ENCODE measurements around the gene DIO3.
"Not testable (repeated sequence)": the region's sequence is repeated elsewhere in the genome, so short reads cannot be mapped to it uniquely, and the experiment has no call there.

The DIO3 gene

DNA sequence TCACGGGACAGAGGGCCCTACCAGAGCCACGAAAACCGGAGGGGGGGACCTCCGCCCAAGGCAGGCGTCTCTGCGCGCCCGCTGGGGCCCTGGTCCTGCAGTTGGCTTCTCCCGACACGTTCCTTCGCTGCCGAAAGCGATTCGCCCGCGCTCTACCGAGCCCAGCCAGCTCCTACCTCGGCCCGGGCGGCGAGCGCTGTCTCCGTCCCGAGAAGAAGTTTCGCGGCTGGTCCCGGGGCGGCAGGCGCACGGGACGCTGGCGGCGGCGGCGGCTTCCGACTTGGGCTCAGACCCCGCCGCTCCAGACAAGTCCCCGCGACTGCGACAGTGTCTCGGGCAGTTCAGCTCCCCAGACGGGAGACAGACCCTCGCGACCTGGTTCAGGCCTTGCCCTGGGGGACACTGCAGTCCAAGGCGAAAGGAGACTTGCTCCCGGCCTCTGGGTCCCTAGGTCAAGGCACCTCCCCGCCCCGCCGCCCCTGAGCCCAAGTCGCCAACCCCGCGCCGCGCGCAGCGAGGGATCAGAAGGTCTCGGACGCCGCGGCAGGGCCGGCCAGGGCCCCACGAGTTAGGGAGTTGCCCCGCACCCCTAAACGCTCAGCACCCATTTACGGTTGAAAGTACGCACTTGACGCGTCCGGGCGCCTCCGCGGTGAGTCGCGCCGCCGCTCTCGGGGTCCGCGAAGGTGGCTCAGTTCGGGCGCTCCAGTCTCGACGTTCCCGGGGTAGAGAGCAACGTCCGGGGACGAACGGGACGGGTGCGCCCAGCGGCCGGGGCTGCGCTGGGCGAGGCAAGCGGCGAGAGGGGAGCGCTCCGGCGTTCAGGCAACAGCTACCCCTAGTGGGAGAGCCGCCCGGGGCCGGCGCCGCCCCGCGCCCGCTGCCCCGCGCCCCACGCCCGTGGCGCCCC, 1.4 kb upstream of the DIO3 start:
- DNase-seq, result no peak

DNA sequence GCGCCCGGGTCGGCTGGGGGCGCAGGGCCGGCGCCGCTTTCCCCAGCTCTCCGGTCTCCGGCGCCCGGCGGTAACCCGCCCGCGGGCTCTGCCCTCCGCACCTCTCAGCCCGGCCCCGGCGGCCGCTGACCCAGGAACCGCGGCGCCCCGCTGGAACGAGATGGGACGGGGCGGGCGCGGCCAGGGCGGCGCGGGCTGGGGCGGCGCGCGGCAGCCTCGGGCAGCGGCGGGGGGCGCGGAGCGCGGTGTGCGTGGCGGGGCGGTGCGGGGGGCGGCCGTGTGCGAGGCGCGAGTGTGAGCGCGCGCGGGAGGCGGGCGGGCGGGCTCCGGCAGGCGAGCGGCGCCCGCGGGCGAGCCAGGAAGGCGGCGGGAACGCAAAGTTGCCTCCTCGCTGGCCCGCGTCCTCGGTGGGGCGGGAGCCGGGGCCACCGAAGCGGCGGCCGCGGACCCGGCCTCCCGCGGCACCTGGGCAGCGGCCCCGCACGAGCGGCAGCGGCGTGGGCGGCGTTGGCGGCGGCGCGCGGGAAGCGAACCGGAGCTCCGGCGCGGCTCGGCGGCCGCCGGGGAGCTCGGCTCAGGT, 671 bp upstream of the DIO3 start:
- DNase-seq, result no peak

DNA sequence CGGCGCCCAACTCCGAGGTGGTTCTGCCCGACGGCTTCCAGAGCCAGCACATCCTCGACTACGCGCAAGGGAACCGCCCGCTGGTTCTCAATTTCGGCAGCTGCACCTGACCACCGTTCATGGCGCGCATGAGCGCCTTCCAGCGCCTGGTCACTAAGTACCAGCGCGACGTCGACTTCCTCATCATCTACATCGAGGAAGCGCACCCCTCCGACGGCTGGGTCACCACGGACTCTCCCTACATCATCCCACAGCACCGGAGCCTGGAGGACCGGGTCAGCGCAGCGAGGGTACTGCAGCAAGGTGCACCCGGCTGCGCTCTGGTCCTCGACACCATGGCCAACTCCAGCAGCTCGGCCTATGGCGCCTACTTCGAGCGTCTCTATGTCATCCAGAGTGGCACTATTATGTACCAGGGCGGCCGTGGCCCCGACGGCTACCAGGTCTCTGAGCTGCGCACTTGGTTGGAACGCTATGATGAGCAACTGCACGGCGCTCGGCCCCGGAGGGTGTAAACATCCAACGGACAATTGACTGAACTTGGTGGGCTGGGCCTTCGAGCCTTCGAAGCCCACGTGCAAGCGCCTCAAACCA, 699 bp downstream of the DIO3 start:
- no peak for DNase-seq

GRCh38 chr14:101562659-101563351, 1.5 kb downstream of the DIO3 start:
- DNase-seq, result no peak

DNA sequence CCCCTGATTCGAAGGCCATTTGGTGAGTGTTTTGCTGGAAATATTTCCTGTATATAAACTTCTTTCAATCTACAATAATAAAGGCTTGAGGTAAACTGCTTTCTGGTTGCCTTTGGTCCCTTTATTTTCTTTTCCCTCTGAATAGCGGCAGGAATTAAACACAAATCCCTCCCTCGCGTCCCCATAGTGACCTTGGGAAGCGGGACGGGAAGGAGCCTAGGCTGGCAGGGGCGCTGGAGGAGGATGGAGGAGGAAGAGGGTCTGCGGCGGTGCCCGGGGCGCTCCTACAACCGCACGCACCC, 2.0 kb downstream of the DIO3 start:
- no peak for DNase-seq

GRCh38 chr14:101563654-101564443, 2.6 kb downstream of the DIO3 start:
- no peak for DNase-seq

- no peak for DNase-seq
Observed at GRCh38 chr14:101564444-101564776, 3.1 kb downstream of the DIO3 start.

DNA sequence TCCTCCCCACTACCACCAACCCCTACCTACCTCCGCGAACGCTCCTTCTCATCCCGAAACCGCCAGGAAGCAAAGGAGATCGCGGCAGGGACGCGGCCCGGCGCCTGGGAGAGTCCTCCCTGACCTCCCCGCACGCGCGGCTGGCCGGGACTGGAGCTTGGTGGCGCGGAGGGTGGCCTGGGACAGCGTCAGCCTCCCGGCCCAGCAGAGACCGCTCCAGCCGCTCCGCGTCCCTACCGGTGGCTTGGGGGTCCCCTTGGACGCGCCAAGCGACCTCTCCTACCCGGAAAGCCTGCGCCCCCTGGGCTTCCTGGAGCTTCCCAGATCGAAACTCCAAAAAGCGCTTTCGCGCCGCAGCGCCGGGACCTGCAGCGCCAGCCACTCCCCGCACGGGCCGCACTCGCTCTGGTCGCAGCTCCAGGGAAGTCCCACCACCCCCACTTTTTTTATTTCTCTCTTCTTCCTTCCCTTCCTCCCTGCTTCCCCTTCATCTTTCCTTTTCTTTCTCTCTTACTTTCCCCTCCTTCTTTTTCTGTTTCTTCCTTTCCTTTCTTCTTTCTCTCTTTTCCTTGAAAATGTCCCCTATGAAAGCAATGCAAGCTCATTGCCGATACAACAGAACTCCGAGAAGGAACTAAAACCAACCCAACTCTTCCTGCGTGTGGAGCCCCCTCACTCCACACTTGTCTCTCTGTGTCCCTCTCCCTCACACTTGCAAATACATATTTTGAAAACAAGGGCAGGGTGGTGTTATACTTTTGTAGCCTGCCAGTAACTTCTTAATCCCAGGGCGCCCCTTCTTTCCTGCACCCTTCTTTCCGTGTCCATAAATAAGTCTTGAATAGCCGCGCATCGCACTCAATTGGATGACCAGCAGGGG, 3.8 kb downstream of the DIO3 start:
- no peak for DNase-seq

DNA sequence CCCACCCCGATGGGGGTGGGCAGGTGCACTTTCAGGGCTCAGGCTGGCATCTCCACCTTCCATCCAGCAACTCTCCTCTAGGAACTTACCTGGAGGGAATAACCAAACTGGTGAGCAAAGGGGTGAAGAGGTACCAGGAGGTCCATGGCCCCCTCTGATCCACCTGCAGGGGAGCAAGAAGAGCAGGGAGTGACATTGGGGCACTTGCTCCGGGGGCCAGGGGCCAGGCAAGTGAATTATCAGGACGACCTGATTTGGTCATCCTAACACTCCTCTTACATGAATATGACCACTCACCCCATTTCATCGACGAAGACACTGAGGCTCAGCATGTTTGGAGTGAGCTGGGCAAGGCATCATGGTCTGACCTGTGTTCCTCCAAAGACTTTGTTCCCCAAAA, 6.0 kb downstream of the DIO3 start:
- DNase-seq, result no peak

GRCh38 chr14:101571004-101571403, 9.7 kb downstream of the DIO3 start:
- DNase-seq, result no peak

DNA sequence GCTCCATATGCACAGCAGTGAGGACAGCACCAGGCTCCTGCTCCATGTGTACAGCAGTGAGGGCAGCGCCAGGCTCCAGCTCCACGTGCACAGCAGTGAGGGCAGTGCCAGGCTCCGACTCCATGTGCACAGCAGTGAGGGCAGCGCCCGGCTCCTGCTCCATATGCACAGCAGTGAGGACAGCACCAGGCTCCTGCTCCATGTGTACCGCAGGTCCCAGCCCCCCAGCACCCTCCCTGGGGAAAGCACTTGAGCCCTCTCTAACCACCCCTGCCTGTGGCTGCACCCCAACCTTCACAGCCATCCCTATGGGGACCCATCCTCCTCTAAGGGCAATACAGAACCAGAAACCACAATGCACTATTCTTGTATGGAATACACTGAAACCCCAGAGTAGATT, 11.2 kb downstream of the DIO3 start:
- not testable (repeated sequence) for DNase-seq

GRCh38 chr14:101573289-101573688, 12.0 kb downstream of the DIO3 start:
- DNase-seq, result no peak

DNA sequence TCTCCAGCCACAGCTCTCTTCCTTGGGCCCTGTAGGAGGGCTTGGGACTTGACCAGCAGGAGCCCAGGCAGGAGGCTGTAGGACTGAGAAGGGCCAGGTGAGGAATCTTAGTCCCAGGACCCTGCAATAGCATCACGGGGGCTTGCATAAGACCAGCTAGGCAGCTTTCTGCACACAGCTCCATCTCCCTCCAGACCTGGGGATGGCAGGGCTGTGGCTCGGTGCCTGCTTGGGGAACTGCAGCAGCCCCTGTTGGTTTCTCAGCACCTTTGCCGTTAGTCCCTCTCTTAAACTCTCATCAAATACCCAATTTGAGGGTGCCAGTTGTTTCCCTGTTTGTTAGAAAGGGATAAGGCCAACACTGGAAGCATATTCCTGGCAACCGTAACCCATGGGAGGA, 14.3 kb downstream of the DIO3 start:
- DNase-seq, result no peak

- DNase-seq, result no peak
Observed at GRCh38 chr14:101577221-101577909, 16.1 kb downstream of the DIO3 start.

DNA sequence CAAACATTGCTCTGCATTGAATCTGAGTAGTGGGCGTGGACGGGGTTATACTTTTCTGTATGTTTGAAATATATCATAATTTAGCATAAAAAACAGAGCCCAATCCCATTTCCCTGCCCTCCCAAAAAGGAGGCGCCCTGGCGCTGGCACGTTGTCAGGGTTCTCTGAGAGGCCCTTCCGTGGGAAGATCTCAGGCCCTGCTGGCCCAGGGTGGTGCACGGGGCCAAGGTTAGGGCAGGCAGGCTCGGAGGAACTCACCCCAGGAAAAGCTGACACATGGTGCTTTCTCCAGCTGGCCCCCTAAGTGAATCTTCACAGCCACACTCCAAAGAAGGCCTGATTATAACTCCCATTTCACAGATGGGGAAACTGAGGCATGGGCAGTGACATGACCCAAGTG, 17.2 kb downstream of the DIO3 start:
- DNase-seq, result no peak

DNA sequence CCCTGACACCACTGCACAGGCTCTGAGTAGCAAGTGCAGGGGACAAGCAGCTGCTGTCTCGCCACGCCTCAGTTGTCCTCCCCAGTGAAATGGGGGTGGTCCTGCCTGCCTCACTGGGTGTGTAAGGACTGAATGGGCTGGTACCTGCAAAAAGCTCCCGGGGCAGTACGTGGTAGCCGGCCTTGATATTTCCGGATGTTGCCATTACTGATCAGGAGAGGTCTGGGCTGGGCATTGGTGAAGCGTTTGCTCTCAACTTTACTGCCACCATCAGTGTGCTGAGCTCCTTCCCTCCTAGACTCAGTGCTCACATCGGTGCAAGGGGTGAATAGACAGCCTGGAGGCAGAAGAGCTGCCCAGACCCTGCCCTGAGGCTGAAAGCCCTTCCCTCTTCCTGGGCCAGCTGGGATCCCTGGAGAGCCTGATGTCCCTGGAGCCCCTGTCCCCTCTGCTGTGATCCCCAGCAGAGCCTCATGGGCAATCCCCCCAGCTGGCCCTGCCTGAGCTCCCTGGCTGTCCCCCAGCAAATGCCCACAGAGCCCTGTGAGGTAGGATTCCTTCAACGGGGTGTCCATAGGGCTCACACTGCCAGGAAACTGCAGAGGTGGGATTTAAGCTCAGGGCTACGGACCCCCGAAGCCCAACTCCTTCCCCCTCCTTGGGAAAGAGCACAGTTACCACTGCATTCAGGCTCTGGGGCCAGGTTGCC, 18.2 kb downstream of the DIO3 start:
- DNase-seq, result no peak

GRCh38 chr14:101581806-101582205, 20.5 kb downstream of the DIO3 start:
- DNase-seq, result no peak

GRCh38 chr14:101582294-101582693, 21.0 kb downstream of the DIO3 start:
- no peak for DNase-seq

DNA sequence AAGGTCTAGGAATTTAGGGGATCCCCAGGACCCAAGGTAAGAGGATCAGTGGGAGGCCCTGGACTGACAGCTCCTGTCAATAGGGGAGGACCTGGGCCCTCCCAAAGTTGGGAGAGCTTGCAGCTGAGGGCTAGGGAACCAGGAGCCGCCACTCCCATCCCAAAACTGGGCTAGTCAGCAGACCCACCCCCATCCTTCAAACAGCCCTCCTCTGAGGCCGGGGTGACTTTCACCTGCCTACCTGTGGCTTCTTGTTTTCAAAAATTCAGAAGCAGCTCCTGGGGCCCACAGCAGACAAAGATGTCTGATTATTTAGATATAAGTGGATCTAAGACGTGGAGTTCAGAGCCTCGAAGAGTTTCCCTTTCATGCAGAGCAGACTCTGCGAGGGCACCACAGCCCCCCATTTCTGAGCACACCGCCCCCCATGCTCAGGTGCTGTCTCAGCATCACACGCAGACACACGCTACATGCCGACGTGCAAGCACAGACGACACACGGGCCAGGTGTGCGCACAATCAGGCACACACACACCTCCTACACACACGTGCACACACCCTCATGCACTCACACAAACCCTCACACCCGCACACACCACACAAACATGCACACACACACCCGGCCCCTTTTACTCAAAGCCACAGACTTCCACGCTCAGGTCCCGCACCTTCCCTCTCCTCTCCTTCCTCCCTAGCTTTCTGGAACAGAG, 21.9 kb downstream of the DIO3 start:
- no peak for DNase-seq

DNA sequence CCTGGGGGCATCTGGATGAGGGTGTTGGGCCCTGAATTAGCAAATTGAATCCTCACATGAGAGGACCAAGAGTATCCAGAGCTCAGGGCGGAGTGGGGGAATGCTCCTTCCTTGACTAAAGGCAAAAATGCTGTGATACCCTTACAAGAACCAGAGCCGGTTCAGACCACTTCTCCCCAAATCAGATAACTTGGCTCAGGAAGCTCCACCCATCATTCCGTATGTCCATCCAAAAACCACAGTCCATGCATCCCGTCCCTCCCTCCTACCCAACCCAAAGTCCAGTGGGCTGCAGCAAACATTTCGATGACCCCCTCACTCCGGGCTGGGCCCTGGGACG, 22.4 kb downstream of the DIO3 start:
- DNase-seq, result no peak

Measured in activated CD4-positive, alpha-beta T cell treated with anti-CD3 and anti-CD28 coated beads, Interleukin-2, amount 50 U/mL, for 16 hours (primary cell).